Stimulated activated CD8-positive, alpha-beta memory T cell treated with anti-CD3 and anti-CD28 coated beads, Interleukin-12 subunit alpha, Interleukin-12 subunit beta, amount 100 ng/mL, for 24 hours (primary cell): ENCODE data around the gene BTRC.

ENCODE experiments used
- DNase-seq: peaks from one replicate; pipeline ENCODE4 v3.0.0-alpha.2; 2020; ENCODE audit errors: extremely low read depth

BTRC gene

GRCh38 chr10:101444058-101444898 is 90.3 kb downstream of the BTRC start:
- no peak for DNase-seq

- DNase-seq, result no peak
These were observed 92.1 kb downstream of the BTRC start for GRCh38 chr10:101446071-101446470.

DNA sequence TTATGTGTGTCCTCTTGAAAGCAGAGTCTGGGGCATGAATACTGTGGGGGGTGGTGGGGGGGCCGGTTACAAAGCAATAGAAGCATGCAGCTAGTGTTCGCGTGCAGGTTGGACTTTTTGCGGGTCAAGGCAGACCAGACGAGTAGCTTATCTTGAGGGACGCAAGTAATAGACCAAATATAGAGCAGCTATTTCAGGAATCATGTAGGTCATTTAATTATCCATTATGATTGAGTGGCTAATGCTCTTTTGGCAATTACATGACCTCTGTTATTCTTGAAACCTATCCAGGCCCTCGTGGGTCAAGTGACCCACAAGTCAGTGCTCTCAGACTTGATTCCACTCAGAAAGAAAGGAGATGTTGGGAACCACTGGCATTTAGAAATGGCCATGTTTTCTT is 93.0 kb downstream of the BTRC start:
- no peak for DNase-seq

DNA sequence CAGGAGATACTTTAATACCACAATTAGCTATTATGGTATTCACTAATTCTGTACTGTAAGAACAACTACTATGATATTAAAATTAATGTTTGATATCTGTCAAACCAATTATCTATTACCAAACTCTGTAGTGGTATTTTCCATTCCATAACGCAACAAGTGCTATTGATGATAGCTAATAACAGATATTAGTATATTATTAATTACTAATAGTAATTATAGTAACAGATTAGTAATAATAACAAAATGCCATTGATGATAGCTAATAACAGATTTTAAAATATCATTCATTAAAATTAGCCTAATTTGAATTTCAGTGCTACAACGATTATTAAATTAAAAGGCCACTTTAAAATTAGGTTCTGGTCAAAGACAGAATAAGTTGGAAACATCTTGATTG is 93.5 kb downstream of the BTRC start:
- no peak for DNase-seq

GRCh38 chr10:101450277-101451080 is 96.5 kb downstream of the BTRC start:
- no peak for DNase-seq

GRCh38 chr10:101451261-101451660 is 97.3 kb downstream of the BTRC start:
- no peak for DNase-seq

DNA sequence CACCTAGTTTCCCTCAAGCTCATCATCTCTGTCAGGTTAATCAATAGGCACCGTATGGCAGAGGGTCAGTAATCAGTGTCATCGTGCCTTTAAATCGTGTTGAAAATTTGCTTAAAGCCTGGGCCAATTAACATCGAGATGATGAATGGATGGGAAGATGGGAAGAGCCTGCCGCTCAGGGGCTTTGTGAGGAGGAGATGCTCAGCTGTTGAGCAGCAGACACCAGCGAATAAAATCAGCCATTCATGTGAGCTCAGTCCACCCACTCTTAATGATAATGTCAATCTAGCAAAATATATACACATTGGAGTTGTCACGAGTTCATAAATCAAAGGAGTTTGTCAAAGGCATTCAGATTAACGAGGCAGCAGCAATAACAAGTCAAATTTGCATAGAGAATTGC is 97.7 kb downstream of the BTRC start:
- DNase-seq, result no peak

GRCh38 chr10:101452176-101452575 is 98.2 kb downstream of the BTRC start:
- DNase-seq, result no peak

GRCh38 chr10:101452593-101452992 is 98.6 kb downstream of the BTRC start:
- DNase-seq, result no peak

GRCh38 chr10:101453318-101453717 is 99.4 kb downstream of the BTRC start:
- no peak for DNase-seq

DNA sequence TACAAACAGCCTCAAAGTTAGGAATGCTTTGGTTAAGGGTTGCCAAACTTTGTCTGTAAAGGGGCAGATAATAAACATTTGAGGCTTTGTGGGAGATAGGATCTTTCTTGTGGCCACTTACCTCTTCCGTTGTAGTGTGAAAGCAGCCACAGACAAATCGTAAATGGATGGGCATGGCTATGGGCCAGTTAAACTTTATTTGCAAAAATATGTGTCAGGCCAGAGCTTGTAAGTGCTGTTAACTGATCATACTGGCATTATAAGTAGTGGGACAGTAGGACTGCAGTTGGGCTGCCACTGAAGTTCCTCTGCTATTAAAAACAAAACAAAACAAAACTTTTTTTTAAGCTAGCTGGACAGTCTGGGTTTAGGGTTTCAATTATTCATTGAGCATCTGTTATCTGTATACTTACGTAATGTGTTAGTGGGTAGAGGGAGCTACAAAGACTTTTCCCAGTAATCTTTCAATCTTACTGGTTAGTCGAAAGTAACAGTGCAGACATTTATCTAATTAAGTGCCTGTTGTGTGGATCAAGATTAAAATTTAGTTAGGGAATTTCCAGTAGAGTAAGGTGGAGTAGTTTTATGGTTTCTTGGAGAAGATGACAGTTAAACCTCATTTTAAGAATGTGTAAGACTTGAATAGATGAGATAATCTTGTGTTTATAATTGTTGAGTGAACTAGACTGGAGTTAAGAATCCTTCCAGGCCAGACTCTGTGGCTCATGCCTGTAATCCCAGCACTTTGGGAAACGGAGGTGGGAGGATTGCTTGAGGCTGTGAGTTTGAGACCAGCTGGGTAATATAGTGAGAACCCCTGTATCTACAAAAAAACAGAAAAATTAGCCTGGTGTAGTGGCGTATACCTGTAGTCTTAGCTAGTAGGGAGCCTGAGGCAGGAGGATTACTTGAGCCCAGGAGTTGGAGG is 100.1 kb downstream of the BTRC start:
- no peak for DNase-seq

GRCh38 chr10:101458869-101459268 is 104.9 kb downstream of the BTRC start:
- DNase-seq, result no peak

DNA sequence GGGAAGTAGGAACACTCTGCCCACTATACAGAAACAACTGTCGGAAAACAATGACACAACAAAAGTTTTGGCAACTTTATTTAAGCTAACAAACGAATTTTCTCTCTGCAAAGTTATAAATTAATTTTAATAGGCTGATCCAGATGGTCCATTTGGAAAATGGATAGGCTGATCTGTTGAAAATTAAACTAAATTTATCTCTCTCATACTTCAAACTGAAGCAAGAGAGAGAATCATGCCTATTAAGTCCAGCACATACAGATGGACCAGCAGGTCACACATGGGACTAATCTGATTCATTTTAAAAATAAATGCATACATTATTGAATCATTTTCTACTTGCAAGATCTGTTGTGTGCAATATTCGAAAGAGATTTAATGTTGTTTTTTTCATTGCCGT is 110.1 kb downstream of the BTRC start:
- no peak for DNase-seq

GRCh38 chr10:101464599-101464998 is 110.6 kb downstream of the BTRC start:
- no peak for DNase-seq

- no peak for DNase-seq
These were observed 112.3 kb downstream of the BTRC start for GRCh38 chr10:101466016-101466912.

GRCh38 chr10:101467286-101467770 is 113.4 kb downstream of the BTRC start:
- no peak for DNase-seq

DNA sequence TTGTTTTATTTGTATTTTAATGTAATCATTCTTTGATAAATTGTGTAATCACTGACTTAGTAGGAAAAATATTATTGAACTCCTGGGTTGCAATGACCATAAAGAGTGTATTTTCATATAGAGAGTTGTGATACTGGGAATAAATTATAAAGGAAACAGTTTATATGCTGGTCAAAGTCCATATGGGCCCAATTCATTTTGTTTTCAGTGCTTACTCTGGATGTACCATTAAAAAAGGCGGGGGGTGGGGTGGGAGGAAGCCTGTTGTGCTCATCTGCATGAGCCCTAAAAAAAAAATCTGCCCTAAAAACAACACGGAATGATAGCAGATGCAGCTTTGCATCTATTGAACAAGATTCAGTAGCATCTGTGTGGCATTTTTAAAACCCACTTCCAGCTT is 114.2 kb downstream of the BTRC start:
- no peak for DNase-seq

DNA sequence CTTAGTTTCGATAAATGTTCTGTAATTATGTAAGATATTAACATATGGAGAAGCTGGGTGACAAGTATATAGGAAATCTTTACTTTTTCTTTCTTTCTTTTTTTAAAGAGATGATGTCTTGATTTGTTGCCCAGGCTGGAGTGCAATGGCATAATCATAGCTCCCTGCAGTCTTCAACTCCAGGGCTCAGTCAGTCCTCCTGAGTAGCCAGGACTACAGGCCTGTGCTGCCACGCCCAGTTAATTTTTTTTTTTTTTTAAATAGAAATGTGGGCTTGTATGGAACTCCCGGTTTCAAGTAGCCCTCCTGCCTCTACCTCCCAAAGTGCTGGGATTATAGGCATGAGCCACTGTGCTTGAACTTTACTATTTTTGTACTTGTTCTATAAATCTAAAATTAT is 122.4 kb downstream of the BTRC start:
- DNase-seq, result no peak

- no peak for DNase-seq
These were observed 125.0 kb downstream of the BTRC start for GRCh38 chr10:101478956-101479355.

- DNase-seq, result no peak
These were observed 127.3 kb downstream of the BTRC start for GRCh38 chr10:101481256-101481655.

GRCh38 chr10:101482568-101482967 is 128.6 kb downstream of the BTRC start:
- no peak for DNase-seq
